C4-2B (cell line): ENCODE results near the gene FAM118B.

Source experiments
- CTCF ChIP-seq: fragments of 450-650 bp; conservative IDR thresholded peaks from 2 replicates; pipeline ENCODE4 v1.5.1; 2017; ENCODE audit warnings: mild to moderate bottlenecking
- ZFX ChIP-seq: fragments of 450-650 bp; IDR thresholded peaks from 2 replicates; pipeline ENCODE4 v1.6.1; 2017

DNA sequence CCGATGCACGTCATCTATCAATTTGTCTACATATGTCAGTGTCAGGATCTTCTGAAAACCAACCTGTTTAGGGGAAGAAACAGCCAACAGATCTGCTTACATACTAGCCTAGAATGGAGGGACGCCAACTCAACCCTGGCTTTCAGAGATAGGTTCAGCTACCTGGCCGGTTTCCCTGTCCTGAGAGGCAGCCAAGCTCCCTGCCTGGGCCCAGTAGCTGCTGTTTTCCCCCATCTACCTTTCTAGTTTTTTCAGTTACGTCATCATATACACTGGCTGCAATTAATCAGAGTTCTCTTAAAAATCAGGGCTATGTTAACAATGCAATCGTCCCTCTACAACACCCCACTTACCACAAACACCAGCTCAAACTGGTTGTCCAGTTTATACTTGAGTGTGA lies 56.1 kb downstream of the FAM118B start:
- TF ChIP-seq CTCF (no peak), ZFX (no peak)
